ENCODE measurements around the gene TESK2. TPM values are rescaled to one million over a fixed set of nuclear protein-coding genes. Genes with fewer than 3 reads are reported as not detected.

Gene TESK2
- total RNA-seq, 3 donors from 2014 or later (not counting 1 experiment from before 2014, with no cell fraction given) = 5.1 to 7.4 (median 6.0) TPM

- H3K9me3 ChIP-seq (ENCODE audit: control insufficient read depth, insufficient read depth, low read length) = no peaks in the 10 kb centered on the region
- H3K4me1 Mint-ChIP-seq = peaks cover 0 to 5% of the 10 kb centered on the region in 2 donors
- no peaks in the 10 kb centered on the region for H3K4me1 ChIP-seq (ENCODE audit: control insufficient read depth, insufficient read depth, low read length)
- H3K36me3 Mint-ChIP-seq = no peaks in the 10 kb centered on the region
- no peak overlapping the region for H3K4me3 Mint-ChIP-seq
- no peaks in the 10 kb centered on the region for H3K27me3 ChIP-seq (ENCODE audit: control insufficient read depth, insufficient read depth, low read length)
- DNase-seq = no peak
- no peak overlapping the region for H3K27ac Mint-ChIP-seq
- no peak for TF ChIP-seq CTCF (IDR thresholded peaks at IDR 0.05)
- no peaks in the 10 kb centered on the region for H3K36me3 ChIP-seq (ENCODE audit: control insufficient read depth, insufficient read depth, low read length)
- WGBS (ENCODE audit: insufficient coverage) = 88% methylated on average over 4 of the region's 4 CpGs
- H3K4me3 ChIP-seq (ENCODE audit: low read length) = no peak overlapping the region
- H3K27me3 Mint-ChIP-seq (ENCODE audit: low read depth in 2 of 2) = no peaks in the 10 kb centered on the region
- H3K27ac ChIP-seq (ENCODE audit: low read length) = no peak overlapping the region
- intact Hi-C loops (cut with micrococcal nuclease) = no loop called here
- H3K9me3 Mint-ChIP-seq = no peaks in the 10 kb centered on the region
- ATAC-seq = no peak
These were observed 83.2 kb downstream of the TESK2 start for GRCh38 chr1:45407629-45408287.

GRCh38 chr1:45405636-45406035 is 85.3 kb downstream of the TESK2 start:
- H3K27me3 ChIP-seq (ENCODE audit: control insufficient read depth, insufficient read depth, low read length) = no peaks in the 10 kb centered on the region
- no peak overlapping the region for H3K27ac ChIP-seq (ENCODE audit: low read length)
- no peaks in the 10 kb centered on the region for H3K4me1 ChIP-seq (ENCODE audit: control insufficient read depth, insufficient read depth, low read length)
- Mint-ChIP-seq H3K4me1 (peaks cover 0 to 5% of the 10 kb centered on the region in 2 donors), H3K4me3 (no peak overlapping the region), H3K27ac (no peak overlapping the region), H3K9me3 (no peaks in the 10 kb centered on the region), H3K36me3 (no peaks in the 10 kb centered on the region), H3K27me3 (ENCODE audit: low read depth in 2 of 2) (no peaks in the 10 kb centered on the region)
- H3K36me3 ChIP-seq (ENCODE audit: control insufficient read depth, insufficient read depth, low read length) = no peaks in the 10 kb centered on the region
- TF ChIP-seq CTCF (IDR thresholded peaks at IDR 0.05) = no peak
- H3K9me3 ChIP-seq (ENCODE audit: control insufficient read depth, insufficient read depth, low read length) = no peaks in the 10 kb centered on the region
- ATAC-seq (no peak), DNase-seq (no peak)
- intact Hi-C loops (cut with micrococcal nuclease) = no loop called here
- H3K4me3 ChIP-seq (ENCODE audit: low read length) = no peak overlapping the region
- no CpG with 5 or more reads among the region's 2 CpGs for WGBS (ENCODE audit: insufficient coverage)

- H3K4me1 ChIP-seq (ENCODE audit: control insufficient read depth, insufficient read depth, low read length) = no peaks in the 10 kb centered on the region
- TF ChIP-seq CTCF (IDR thresholded peaks at IDR 0.05) = no peak
- Mint-ChIP-seq H3K4me1 (no peaks in the 10 kb centered on the region), H3K36me3 (no peaks in the 10 kb centered on the region), H3K4me3 (no peak overlapping the region), H3K27ac (no peak overlapping the region), H3K27me3 (ENCODE audit: low read depth in 2 of 2) (no peaks in the 10 kb centered on the region), H3K9me3 (no peaks in the 10 kb centered on the region)
- no peak overlapping the region for H3K27ac ChIP-seq (ENCODE audit: low read length)
- WGBS (ENCODE audit: insufficient coverage) = 100% methylated on average over 1 of the region's 1 CpG
- no peak overlapping the region for H3K4me3 ChIP-seq (ENCODE audit: low read length)
- no peaks in the 10 kb centered on the region for H3K27me3 ChIP-seq (ENCODE audit: control insufficient read depth, insufficient read depth, low read length)
- DNase-seq (no peak), ATAC-seq (no peak)
- intact Hi-C loops (cut with micrococcal nuclease) = no loop called here
- H3K9me3 ChIP-seq (ENCODE audit: control insufficient read depth, insufficient read depth, low read length) = no peaks in the 10 kb centered on the region
- no peaks in the 10 kb centered on the region for H3K36me3 ChIP-seq (ENCODE audit: control insufficient read depth, insufficient read depth, low read length)
These were observed 87.2 kb downstream of the TESK2 start for GRCh38 chr1:45403718-45404117.

GRCh38 chr1:45403298-45403697 is 87.7 kb downstream of the TESK2 start:
- 94% methylated on average over 3 of the region's 3 CpGs for WGBS (ENCODE audit: insufficient coverage)
- H3K4me3 ChIP-seq (ENCODE audit: low read length) = no peak overlapping the region
- no peak overlapping the region for H3K4me3 Mint-ChIP-seq
- no peaks in the 10 kb centered on the region for H3K4me1 Mint-ChIP-seq
- TF ChIP-seq CTCF (IDR thresholded peaks at IDR 0.05) = no peak
- no peak for ATAC-seq
- H3K27me3 ChIP-seq (ENCODE audit: control insufficient read depth, insufficient read depth, low read length) = no peaks in the 10 kb centered on the region
- intact Hi-C loops (cut with micrococcal nuclease) = no loop called here
- no peaks in the 10 kb centered on the region for H3K36me3 Mint-ChIP-seq
- DNase-seq = no peak
- H3K4me1 ChIP-seq (ENCODE audit: control insufficient read depth, insufficient read depth, low read length) = no peaks in the 10 kb centered on the region
- no peaks in the 10 kb centered on the region for H3K36me3 ChIP-seq (ENCODE audit: control insufficient read depth, insufficient read depth, low read length)
- no peaks in the 10 kb centered on the region for H3K27me3 Mint-ChIP-seq (ENCODE audit: low read depth in 2 of 2)
- no peak overlapping the region for H3K27ac ChIP-seq (ENCODE audit: low read length)
- H3K27ac Mint-ChIP-seq = no peak overlapping the region
- H3K9me3 ChIP-seq (ENCODE audit: control insufficient read depth, insufficient read depth, low read length) = no peaks in the 10 kb centered on the region
- no peaks in the 10 kb centered on the region for H3K9me3 Mint-ChIP-seq
